GM23338 (cell line): ENCODE measurements around the gene FYN. TPM values are rescaled to one million over a fixed set of nuclear protein-coding genes. Genes with fewer than 3 reads are reported as not detected.

Source experiments
- CREB1 ChIP-seq: fragments of 250-450 bp; sonication (Bioruptor Pico); IDR thresholded peaks from 2 replicates; pipeline ENCODE4 v1.5.0; 2020; ENCODE audit warnings: low read depth, mild to moderate bottlenecking, moderate library complexity
- CTCF ChIP-seq, 2 experiments: fragments of 200-600 bp in 1 of 2; sonication (generic) in 1 of 2; conservative IDR thresholded peaks; 2 replicates each; pipeline versions ENCODE4 v1.5.1 to v1.6.1; 2016 to 2017; ENCODE audit warnings: antibody characterized with exemption in 2 of 2, low read depth in 2 of 2, mild to moderate bottlenecking in 2 of 2, moderate library complexity in 1 of 2
- EZH2phosphoT487 ChIP-seq: fragments of 200-600 bp; sonication (generic); IDR thresholded peaks from one replicate; pipeline ENCODE4 v1.8.1; 2018; ENCODE audit warnings: antibody characterized with exemption; ENCODE audit not compliant: unreplicated experiment
- JUNB ChIP-seq: IDR thresholded peaks from one replicate; pipeline ENCODE4 v1.6.1; 2016; ENCODE audit warnings: antibody characterized with exemption; ENCODE audit not compliant: unreplicated experiment
- NANOG ChIP-seq: IDR thresholded peaks from 2 replicates; pipeline ENCODE4 v1.6.1; 2016; ENCODE audit warnings: antibody characterized with exemption, borderline replicate concordance
- POLR2AphosphoS5 ChIP-seq: IDR thresholded peaks from 2 replicates; pipeline ENCODE4 v1.6.1; 2016; ENCODE audit warnings: antibody characterized with exemption, low read depth
- ZNF114 ChIP-seq: fragments of 250-450 bp; sonication (Bioruptor Pico); IDR thresholded peaks from 2 replicates; pipeline ENCODE4 v1.5.0; 2020; ENCODE audit warnings: mild to moderate bottlenecking, moderate library complexity
- ZNF462 ChIP-seq: fragments of 250-450 bp; sonication (Bioruptor Pico); IDR thresholded peaks from 2 replicates; pipeline ENCODE4 v1.5.0; 2020; ENCODE audit warnings: mild to moderate bottlenecking, moderate library complexity
- polyA plus RNA-seq: library from polyadenylated mRNA; unstranded; fragments of >200 nt; fragmentation: Nextera tagmentation; extraction: Ambion mirVana; gene quantifications from 2 replicates; pipeline ENCODE4 v1.2.1, GENCODE V29; 2016
- total RNA-seq: library from RNA; depleted of rRNA; stranded (reverse); fragments of >200 nt; shearing (Covaris generic); gene quantifications from 2 replicates; pipeline ENCODE4 v1.2.3, GENCODE V29; 2014

The FYN gene
- total and polyA plus RNA-seq, 2 experiments from 2014 or later = 46.8 to 143 TPM

GRCh38 chr6:111765763-111766162 is 107.5 kb downstream of the FYN start (continued):
- TF ChIP-seq CTCF (conservative IDR thresholded peaks at IDR 0.05; ENCODE audit: low read depth in 2 of 2) (no peak), ZNF462 (no peak), JUNB (no peak), CREB1 (no peak), POLR2AphosphoS5 (no peak), NANOG (no peak), EZH2phosphoT487 (no peak), ZNF114 (CRISPR knock-in tag) (no peak)
